ENCODE measurements around the gene KLF6.

GRCh38 chr10:3802526-3803265, 17.7 kb upstream of the KLF6 start:
- TF ChIP-seq TAF1 (IDR thresholded peaks at IDR 0.05; ENCODE audit: control insufficient read depth, extremely low read depth, insufficient read depth, low read length, severe bottlenecking) (no peak), CEBPB (tag; IDR thresholded peaks at IDR 0.05) (no peak), MYNN (IDR thresholded peaks at IDR 0.05) (no peak), MYNN (CRISPR knock-in tag; IDR thresholded peaks at IDR 0.05) (no peak)

All from K562 (cell line).